Lung (tissue), 12 donors: ENCODE results near the gene IL27RA. TPM values are rescaled to one million over a fixed set of nuclear protein-coding genes. Genes with fewer than 3 reads are reported as not detected.
"Not testable (repeated sequence)": the region's sequence is repeated elsewhere in the genome, so short reads cannot be mapped to it uniquely, and the experiment has no call there.

Experiments
- ATAC-seq: fragments of 200-7000 bp; cut with Tn5 transposase; one replicate; pipeline ENCODE4 v1.9.1; 2020; ENCODE audit warnings: moderate number of reproducible peaks; ENCODE audit not compliant: insufficient read depth, low FRiP score
- DNase-seq, 3 donors: peaks; one replicate each; pipeline ENCODE4 v3.0.0-alpha.2; 2013 to 2017
- H3K27ac ChIP-seq, 2 donors: one replicate each; pipeline ENCODE4 v1.5.1; 2013; ENCODE audit warnings: mild to moderate bottlenecking in 2 of 2, moderate library complexity in 2 of 2, control low read depth in 1 of 2, inconsistent platforms in 1 of 2, low read depth in 1 of 2, low read length in 1 of 2
- H3K27me3 ChIP-seq, 3 donors: one replicate each; pipeline ENCODE4 v1.5.1; 2013; ENCODE audit warnings: low read length in 2 of 3; ENCODE audit not compliant: control insufficient read depth in 3 of 3, insufficient read depth in 3 of 3
- H3K36me3 ChIP-seq, 4 donors: one replicate each; pipeline ENCODE4 v1.5.1; 2013; ENCODE audit warnings: low read length in 4 of 4, mild to moderate bottlenecking in 1 of 4, moderate library complexity in 1 of 4; ENCODE audit not compliant: control insufficient read depth in 4 of 4, insufficient read depth in 4 of 4
- H3K4me1 ChIP-seq, 5 donors: one replicate each; pipeline ENCODE4 v1.5.1; 2013; ENCODE audit warnings: low read length in 5 of 5, mild to moderate bottlenecking in 2 of 5, moderate library complexity in 1 of 5; ENCODE audit not compliant: control insufficient read depth in 5 of 5, insufficient read depth in 5 of 5
- H3K4me3 ChIP-seq: one replicate; pipeline ENCODE4 v1.5.1; 2013; ENCODE audit warnings: mild to moderate bottlenecking, control low read depth, moderate library complexity
- H3K9ac ChIP-seq, 2 donors: one replicate each; pipeline ENCODE4 v1.5.1; 2013; ENCODE audit warnings: low read length in 2 of 2, control low read depth in 1 of 2; ENCODE audit not compliant: insufficient read depth in 1 of 2
- H3K9me3 ChIP-seq, 4 donors: one replicate each; pipeline ENCODE4 v1.5.1; 2013; ENCODE audit warnings: low read length in 3 of 4, mild to moderate bottlenecking in 1 of 4, moderate library complexity in 1 of 4; ENCODE audit not compliant: control insufficient read depth in 4 of 4, insufficient read depth in 3 of 4
- WGBS, 2 donors: extraction: QIAGEN DNeasy Blood & Tissue Kit; methylation state at CpG; one replicate each; pipeline ENCODE4 v1.1.7; 2013; 5-methylcytosine and 5-hydroxymethylcytosine counted together
- polyA plus RNA-seq, 2 donors: library from polyadenylated mRNA; stranded (reverse); fragments of 200-250 nt; gene quantifications; one replicate each; pipeline ENCODE4 v1.2.1, GENCODE V29; 2013
- total RNA-seq, 2 donors: library from RNA; depleted of rRNA in 1 of 2; stranded (reverse); fragments of >200 nt in 1 of 2; gene quantifications; one replicate each; pipeline ENCODE4 v1.2.1, GENCODE V29; 2014 to 2021
- TF ChIP-seq, protein P1 (sequence below): IDR thresholded peaks from 2 replicates; pipeline ENCODE4 v1.5.1; 2012; ENCODE audit warnings: mild to moderate bottlenecking; ENCODE audit errors: control extremely low read depth, extremely low read depth
- donor health status: control.
- donor health status: control.
- donor health status: Bipolar disorder and iron deficiency.
- donor health status: healthy.
- donor health status: DM: yes; HTN: yes; CAD: no.

The IL27RA gene
- total and polyA plus RNA-seq, 4 donors, result 7.0 to 22.7 (median 15.0) TPM

DNA sequence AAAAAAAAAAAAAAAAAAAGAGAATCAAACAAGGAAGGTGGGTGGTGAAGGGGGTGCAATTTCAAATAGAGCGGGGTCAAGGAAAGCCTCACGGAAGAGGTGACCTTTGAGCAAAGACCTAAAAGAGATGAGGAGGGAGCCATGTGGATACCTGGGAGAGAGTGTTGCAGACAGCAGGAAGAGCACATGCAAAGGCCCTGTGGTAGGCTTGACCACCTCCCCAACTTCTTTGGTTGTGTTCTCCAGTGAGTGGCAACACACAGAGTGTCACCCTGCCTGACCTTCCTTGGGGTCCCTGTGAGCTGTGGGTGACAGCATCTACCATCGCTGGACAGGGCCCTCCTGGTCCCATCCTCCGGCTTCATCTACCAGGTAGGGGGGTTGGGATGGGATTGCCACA lies 18.9 kb downstream of the IL27RA start:
- DNase-seq, result no peak
- Histone ChIP-seq H3K4me1 (no peaks in the 10 kb centered on the region), H3K9me3 (peaks cover 0 to 5% (median 1%) of the 10 kb centered on the region in 4 donors), H3K9ac (no peak overlapping the region), H3K4me3 (no peak overlapping the region), H3K27me3 (no peaks in the 10 kb centered on the region), H3K27ac (no peak overlapping the region), H3K36me3 (peaks cover 0 to 21% (median 3%) of the 10 kb centered on the region in 4 donors)
- no peak for ATAC-seq
- TF ChIP-seq, protein P1, sequence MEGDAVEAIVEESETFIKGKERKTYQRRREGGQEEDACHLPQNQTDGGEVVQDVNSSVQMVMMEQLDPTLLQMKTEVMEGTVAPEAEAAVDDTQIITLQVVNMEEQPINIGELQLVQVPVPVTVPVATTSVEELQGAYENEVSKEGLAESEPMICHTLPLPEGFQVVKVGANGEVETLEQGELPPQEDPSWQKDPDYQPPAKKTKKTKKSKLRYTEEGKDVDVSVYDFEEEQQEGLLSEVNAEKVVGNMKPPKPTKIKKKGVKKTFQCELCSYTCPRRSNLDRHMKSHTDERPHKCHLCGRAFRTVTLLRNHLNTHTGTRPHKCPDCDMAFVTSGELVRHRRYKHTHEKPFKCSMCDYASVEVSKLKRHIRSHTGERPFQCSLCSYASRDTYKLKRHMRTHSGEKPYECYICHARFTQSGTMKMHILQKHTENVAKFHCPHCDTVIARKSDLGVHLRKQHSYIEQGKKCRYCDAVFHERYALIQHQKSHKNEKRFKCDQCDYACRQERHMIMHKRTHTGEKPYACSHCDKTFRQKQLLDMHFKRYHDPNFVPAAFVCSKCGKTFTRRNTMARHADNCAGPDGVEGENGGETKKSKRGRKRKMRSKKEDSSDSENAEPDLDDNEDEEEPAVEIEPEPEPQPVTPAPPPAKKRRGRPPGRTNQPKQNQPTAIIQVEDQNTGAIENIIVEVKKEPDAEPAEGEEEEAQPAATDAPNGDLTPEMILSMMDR, result no peak
- 95 to 98% methylated on average over 4 of the region's 4 CpGs for WGBS, 2 donors

DNA sequence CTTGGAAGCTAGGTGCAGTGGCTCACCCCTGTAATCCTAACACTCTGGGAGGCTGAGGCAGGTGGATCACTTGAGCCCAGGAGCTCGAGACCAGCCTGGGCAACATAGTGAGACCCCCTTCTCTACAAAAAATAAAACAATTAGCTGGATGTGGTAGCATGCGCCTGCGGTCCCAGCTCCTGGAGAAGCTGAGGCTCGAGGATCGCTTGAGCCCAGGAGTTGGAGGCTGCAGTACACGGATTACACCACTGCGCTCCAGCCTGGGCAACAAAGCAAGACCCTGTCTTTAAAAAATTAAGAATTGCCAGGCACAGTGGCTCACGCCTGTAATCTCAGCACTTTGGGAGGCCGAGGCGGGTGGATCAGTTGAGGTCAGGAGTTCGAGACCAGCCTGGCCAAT lies 19.4 kb downstream of the IL27RA start:
- not testable (repeated sequence) for H3K4me1 ChIP-seq, H3K27me3 ChIP-seq, H3K27ac ChIP-seq, H3K4me3 ChIP-seq, H3K9ac ChIP-seq, ATAC-seq, DNase-seq, H3K9me3 ChIP-seq
- peaks cover 0 to 21% (median 3%) of the 10 kb centered on the region in 4 donors for H3K36me3 ChIP-seq
- WGBS, 2 donors, result 96 to 97% methylated on average over 11 of the region's 11 CpGs

DNA sequence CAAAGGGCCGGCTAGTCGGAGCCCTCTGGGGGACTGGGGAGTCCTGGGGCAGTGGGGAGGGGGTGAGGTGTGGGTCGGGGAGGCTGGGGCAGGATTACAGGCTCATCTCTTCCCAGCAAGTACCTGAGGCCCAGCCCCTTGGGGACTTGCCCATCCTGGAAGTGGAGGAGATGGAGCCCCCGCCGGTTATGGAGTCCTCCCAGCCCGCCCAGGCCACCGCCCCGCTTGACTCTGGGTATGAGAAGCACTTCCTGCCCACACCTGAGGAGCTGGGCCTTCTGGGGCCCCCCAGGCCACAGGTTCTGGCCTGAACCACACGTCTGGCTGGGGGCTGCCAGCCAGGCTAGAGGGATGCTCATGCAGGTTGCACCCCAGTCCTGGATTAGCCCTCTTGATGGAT lies 20.4 kb downstream of the IL27RA start:
- H3K9me3 ChIP-seq, result peaks cover 0 to 5% (median 1%) of the 10 kb centered on the region in 4 donors
- H3K27me3 ChIP-seq, result no peaks in the 10 kb centered on the region
- no peak overlapping the region for H3K9ac ChIP-seq
- H3K27ac ChIP-seq, result no peak overlapping the region
- TF ChIP-seq, protein P1, result no peak
- H3K4me1 ChIP-seq, result peaks cover 0 to 4% (median 0%) of the 10 kb centered on the region in 5 donors
- 86 to 89% methylated on average over 4 to 9 of the region's 9 CpGs for WGBS, 2 donors
- H3K36me3 ChIP-seq, result peaks cover 0 to 21% (median 3%) of the 10 kb centered on the region in 4 donors
- H3K4me3 ChIP-seq, result no peak overlapping the region
- DNase-seq (no peak), ATAC-seq (no peak)

DNA sequence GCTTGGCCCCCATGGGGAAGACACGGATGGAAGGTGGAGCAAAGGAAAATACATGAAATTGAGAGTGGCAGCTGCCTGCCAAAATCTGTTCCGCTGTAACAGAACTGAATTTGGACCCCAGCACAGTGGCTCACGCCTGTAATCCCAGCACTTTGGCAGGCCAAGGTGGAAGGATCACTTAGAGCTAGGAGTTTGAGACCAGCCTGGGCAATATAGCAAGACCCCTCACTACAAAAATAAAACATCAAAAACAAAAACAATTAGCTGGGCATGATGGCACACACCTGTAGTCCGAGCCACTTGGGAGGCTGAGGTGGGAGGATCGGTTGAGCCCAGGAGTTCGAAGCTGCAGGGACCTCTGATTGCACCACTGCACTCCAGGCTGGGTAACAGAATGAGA lies 20.9 kb downstream of the IL27RA start:
- ATAC-seq (no peak), DNase-seq (no peak)
- no peak overlapping the region for H3K4me3 ChIP-seq
- H3K9ac ChIP-seq, result no peak overlapping the region
- peaks cover 0 to 5% (median 1%) of the 10 kb centered on the region in 4 donors for H3K9me3 ChIP-seq
- WGBS, 2 donors, result 91 to 95% methylated on average over 6 of the region's 6 CpGs
- H3K36me3 ChIP-seq, result peaks cover 0 to 21% (median 3%) of the 10 kb centered on the region in 4 donors
- no peak overlapping the region for H3K27ac ChIP-seq
- H3K27me3 ChIP-seq, result no peaks in the 10 kb centered on the region
- peaks cover 0 to 4% (median 0%) of the 10 kb centered on the region in 5 donors for H3K4me1 ChIP-seq
- TF ChIP-seq, protein P1, result no peak
